Measurements from ENCODE around the gene CACNA1D.

Gene CACNA1D

GRCh38 chr3:53696401-53697172 is 202.2 kb downstream of the CACNA1D start:
- no peak for DNase-seq

DNA sequence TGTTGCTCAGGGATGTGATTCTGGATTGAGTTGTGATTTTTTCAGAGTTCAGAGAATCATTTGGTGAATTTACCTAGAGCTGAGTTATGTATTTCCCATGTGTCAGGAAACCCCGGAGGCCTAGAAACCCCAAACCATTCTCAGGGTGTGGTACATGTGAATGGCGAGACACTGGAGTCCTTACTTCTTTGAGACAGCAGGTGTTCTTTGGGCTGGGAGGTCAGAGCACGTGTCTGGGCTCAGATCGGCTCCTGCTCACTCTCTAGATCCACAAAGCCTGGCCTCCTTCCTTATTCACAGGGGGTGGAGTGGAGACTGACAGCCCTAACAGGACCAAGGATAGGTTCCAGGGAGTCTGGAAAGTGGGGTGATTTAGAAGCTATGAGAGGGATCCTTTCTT is 206.0 kb downstream of the CACNA1D start:
- DNase-seq: no peak

DNA sequence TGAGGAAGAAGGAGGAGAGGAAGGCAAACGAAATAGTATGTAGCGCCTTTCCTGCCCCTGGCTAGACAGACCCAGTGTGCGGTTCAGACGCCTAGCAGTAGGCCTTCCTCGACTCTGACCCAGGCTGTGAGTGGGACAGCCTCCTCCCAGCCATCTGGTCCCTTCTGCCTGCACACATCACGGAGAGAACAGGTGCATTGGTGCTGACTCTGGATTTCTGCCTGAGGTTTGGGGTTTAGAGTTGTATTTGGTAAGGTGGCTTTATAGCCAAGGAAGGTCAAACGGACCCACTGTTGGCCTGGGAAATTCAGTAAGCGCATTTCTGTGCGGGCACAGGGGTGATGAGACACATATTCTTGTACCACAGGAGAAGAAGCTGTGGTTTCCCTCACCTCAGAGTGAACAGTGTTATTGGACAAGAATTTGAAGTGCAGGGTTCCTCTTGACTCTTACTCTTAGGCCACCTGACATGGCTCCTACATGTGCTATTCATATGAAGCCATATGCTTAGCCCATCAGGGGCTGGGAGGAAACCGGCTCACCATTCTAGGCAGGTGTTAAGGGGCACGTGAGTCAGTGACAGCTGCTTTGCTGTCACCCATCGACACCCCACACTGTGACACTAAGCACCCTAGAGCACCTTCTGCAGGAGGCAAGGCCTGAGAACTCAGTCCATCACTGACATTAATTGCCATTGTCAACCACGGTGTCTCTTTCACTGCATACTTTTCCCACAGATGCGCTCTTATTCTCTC is 208.5 kb downstream of the CACNA1D start:
- DNase-seq: no peak

GRCh38 chr3:53703630-53704362 is 209.4 kb downstream of the CACNA1D start:
- DNase-seq: no peak

- DNase-seq: no peak
Measured at GRCh38 chr3:53704363-53704725, 209.9 kb downstream of the CACNA1D start.

GRCh38 chr3:53705024-53705745 is 210.8 kb downstream of the CACNA1D start:
- no peak for DNase-seq

DNA sequence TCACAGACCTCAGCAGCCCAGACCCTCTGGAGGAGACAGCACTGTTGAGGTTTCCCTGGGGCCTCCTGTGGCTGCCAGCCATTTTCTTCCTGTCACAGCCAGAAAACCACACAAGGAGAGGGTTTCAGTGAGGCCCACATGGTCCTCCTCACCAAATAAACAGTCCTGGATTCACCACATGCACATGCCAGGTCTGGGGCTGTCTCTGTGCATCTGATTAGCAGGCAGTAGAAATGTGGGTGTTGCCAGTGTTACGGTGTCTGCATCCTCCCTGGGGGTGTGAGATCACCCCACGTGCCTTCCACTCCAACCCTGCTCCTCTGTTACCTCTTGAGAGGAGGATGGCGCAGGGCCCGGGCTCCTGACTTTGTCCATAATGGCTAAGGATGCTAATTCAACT is 211.4 kb downstream of the CACNA1D start:
- no peak for DNase-seq

GRCh38 chr3:53707222-53707621 is 212.8 kb downstream of the CACNA1D start:
- no peak for DNase-seq

DNA sequence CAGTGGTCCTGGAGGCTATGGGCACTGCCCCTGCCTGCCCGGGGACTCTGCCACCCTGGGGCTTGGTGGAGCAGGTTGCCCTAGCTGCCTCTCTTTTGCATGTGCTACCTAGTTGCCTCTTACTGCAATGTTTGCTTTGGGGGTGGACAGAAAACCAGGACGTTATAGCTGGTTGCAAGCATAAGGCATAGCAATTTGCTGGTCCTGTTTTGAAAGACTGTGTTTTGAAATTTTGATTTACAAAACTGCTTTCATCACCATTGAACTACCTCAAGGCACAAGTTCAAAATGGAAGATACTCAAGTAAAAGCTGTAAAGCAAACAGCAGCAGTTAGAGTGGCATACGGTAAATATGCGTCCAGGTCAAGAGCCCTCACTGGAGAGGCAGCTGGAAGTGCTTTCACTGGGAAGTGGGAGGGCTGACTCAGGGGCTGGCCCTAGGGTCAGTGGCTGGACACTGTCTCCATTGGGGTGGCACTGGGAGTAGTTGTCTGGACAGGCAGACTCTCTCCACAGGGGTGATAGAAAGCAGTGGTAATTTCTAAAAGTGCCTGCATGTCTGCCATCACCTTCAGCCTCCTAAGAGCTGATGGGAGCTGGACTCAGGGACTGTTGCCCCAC is 213.7 kb downstream of the CACNA1D start:
- DNase-seq: no peak

DNA sequence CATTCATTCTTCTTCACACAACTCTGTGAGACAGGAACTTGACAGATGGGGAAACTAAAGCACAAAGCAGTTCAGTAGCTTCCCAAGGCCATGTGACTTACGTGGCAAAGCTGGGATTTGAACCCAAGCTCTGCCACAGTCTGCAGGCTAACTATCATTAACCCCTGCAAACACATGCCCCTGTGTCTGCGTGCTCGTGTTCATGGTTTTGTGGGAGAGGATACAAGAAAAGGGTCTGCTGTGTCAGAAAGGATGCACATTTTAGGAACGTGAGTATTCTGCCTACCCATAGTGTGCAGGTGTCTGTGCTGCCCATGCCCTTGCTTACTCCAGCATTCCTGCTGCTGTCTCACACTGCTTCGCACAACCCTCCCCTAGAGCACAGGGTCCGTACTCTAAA is 214.8 kb downstream of the CACNA1D start:
- no peak for DNase-seq

GRCh38 chr3:53709860-53710674 is 215.7 kb downstream of the CACNA1D start:
- DNase-seq: peak; percentile 39

GRCh38 chr3:53711387-53711786 is 217.0 kb downstream of the CACNA1D start:
- no peak for DNase-seq

DNA sequence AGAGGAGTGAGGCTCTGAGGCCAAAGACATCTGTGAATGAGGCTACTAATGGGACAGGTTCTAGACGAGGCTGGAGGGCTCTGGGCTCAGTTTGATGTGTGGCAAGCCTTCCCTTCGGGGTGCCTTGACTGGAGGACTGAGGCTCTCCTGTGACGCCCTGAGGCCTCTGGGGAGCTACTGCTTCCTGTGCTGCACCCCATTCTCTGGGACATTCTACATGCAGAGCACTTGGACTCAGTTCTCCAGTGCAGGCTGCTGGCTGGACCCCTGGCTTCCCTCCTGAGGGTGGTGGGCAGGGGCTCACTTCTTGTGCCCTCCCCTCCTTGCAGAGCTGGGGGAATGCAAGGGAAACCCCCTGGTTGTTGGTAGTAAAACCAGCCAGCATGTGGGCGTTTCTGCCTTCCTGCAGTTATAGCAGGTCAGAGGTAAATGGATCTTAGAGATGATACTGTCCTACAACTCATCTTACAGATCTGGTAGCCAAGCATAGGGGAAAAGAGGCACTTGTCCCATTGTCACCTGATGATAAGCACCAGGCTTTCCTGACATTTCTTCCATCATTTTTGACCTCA is 218.5 kb downstream of the CACNA1D start:
- DNase-seq: no peak

GRCh38 chr3:53713626-53714025 is 219.2 kb downstream of the CACNA1D start:
- DNase-seq: no peak

DNA sequence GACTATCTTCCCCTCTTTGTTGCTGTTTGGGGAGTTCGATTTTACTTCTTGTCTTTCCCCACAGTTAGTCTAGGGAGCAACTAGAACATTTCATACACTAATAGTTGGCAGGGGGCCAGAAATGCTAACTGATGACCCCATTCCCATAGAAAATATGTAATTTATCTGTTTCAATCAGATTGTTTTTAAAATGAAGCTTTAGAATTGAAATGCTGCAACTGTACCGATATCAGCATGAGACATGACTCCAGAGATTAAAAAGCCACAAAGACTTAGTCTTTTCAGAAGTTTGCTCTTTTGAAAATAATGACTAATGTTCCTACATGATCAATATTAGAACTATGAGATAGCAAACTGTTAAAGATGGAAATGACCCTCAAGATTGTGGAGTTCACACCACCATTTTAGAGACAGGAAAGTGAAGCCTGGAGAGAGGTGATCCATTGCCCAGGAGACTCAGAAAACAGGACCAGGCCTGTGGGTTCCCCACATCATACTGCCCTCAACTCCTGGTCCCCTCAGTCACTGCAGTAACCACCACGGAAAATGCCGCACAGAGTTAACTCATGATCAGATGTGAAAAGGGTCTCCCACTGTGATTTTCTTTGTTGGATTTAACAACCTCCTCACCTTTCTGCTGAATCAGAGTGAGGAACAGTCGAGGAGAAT is 221.5 kb downstream of the CACNA1D start:
- no peak for DNase-seq

DNA sequence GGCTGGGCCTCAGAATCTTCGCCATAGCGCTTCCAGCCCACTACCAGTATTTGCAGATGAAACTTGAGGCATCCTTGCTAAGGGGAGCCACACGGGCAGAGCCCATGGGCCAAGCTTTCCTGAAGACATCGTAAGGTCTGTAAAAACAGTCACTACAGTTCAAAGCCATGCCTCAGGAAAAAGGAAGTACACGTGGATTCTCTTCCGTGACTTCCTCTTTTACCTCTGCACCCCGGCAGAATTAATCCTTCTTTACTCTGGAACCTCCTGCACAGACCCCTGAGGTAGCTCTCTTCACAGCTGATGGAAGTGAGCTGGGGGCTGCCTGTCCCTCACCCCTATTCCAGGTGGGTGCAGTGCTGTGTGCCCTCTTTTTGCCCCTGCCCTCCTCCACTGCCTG is 222.6 kb downstream of the CACNA1D start:
- no peak for DNase-seq

GRCh38 chr3:53718462-53718861 is 224.1 kb downstream of the CACNA1D start:
- no peak for DNase-seq

DNA sequence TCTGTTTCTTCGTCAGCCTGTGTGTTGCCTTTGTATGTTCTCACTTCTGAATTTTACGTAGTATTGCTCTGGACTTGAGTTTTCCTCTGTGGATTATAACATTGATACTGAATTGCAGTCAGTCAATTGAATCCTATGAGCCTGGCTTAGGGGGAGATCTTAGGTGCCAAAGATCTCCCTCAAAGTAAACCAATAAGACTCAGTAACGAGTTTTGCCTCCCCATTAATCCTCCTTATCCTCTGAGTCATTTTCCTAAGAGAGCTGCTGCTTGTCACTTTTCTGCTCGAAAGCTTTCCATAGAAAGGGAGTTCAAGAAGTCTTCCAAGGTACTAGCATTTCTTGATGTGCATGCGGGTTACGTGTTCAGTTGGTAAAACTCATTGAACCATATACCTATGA is 225.4 kb downstream of the CACNA1D start:
- no peak for DNase-seq

- DNase-seq: no peak
Measured at GRCh38 chr3:53721187-53722119, 227.0 kb downstream of the CACNA1D start.

DNA sequence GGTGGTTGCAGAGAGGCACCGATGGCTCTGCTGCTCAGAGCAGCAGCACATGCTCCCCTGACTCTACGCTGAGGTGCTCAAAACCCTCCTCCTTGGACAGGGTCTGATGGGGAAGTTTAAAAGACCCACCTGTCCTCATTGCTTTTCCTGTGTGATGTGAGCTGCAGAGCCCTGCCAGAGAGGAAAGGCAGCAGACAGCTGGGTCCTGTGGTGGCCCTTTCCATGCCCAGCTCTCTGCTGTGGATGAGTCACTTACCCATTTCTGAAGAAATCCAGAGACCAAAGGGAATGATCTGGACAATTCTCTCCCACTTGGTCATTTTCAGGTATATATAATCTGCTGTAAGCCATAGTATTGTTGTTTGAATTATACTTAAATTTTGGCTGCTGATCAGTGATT is 230.2 kb downstream of the CACNA1D start:
- DNase-seq: no peak
